HTERT RPE-1 (cell line): Measurements from ENCODE around the gene SNX6.
"Not testable (repeated sequence)": the region's sequence is repeated elsewhere in the genome, so short reads cannot be mapped to it uniquely, and the experiment has no call there.

Source experiments
- in situ Hi-C: fragments of 300-500 bp; cut with MboI; formaldehyde crosslinking; loops from 4 replicates; pipeline ENCODE4 v1.14.3; 2020; ENCODE audit warnings: low sequenced_read_pairs

The SNX6 gene

DNA sequence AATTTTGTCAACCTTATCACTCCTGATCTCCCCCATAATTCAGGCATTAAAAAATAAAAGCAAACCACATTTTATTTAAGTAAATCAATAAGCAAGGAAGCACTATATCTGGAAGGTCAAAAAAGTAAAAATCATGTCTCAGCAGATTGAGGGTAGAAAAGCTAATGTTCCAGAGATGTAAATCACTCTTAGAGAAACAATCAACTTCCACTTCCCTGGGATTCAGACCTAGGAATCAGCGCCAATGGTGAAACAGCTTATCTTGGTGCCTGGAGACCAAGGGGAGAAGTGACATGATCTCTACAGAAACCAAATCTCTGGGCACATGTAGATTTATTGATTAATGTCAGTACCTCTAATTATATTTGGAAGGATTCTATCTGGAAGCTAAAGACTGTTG lies 10.9 kb upstream of the SNX6 start:
- in situ Hi-C loops = no loop called here

DNA sequence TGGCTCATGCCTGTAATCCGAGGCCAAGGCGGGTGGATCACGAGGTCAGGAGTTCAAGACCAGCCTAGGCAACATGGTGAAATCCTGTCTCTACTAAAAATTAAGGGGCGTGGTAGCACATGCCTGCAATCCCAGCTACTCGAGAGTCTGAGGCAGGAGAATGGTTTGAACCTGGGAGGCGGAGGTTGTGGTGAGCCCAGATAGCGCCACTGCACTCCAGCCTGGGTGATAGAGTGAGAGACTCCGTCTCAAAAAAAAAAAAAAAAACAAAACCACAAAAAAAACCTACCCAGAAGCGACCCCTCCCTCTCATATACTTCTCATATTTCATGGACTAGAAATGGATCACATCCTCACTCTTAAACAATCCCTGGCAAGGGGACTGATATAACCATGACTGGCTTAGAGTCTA lies 4.4 kb upstream of the SNX6 start:
- in situ Hi-C loops = not testable (repeated sequence)

- in situ Hi-C loops = no loop called here
Observed at GRCh38 chr14:34633742-34634141, 3.8 kb upstream of the SNX6 start.

DNA sequence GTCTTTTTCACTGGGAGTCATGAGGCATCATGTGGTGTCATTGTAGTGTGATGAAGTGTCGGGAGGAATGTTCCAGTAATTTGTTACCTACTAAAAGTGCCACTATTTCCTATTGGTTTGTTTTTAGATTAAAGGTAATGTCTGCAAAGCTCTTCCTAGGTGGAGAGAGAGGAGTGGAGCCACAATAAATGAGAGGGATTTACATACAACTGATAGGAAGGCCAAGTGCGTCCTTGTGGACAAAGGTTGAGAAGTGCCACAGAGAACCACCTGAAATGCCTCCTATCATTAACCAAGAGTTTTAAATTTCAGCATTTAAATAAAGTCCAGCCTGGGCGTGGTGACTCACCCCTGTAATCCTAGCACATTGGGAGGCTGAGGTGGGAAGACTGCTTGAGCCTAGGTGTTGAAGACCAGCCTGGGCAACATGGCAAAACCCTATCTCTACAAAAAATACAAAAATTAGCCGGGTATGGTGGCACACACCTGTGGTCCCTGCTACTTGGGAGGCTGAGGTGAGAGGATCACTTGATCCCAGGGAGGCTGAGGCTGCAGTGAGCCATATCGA lies 2.5 kb upstream of the SNX6 start:
- in situ Hi-C loops = no loop called here

- in situ Hi-C loops = no loop called here
Observed at GRCh38 chr14:34629344-34629656, 648 bp downstream of the SNX6 start.

GRCh38 chr14:34628681-34629135 lies 1.2 kb downstream of the SNX6 start:
- in situ Hi-C loops = no loop called here

GRCh38 chr14:34623506-34623905 lies 6.4 kb downstream of the SNX6 start:
- in situ Hi-C loops = no loop called here

DNA sequence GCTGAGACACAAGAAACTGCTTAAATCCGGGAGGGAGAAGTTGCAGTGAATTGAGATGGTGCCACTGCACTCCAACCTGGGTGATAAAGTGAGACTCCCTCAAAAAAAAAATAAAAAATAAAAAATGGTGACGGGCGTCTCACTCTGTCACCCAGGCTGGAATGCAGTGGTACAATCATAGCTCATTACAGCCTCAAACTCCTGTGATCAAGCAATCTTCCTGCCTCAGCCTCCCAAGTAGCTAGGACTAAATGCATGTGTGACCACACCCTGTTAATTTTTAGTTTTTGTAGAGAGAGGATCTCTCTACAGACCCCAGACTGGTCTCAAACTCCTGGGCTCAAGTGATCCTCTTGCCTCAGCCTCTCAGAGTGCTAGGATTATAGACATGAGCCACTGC lies 9.1 kb downstream of the SNX6 start:
- in situ Hi-C loops = no loop called here

DNA sequence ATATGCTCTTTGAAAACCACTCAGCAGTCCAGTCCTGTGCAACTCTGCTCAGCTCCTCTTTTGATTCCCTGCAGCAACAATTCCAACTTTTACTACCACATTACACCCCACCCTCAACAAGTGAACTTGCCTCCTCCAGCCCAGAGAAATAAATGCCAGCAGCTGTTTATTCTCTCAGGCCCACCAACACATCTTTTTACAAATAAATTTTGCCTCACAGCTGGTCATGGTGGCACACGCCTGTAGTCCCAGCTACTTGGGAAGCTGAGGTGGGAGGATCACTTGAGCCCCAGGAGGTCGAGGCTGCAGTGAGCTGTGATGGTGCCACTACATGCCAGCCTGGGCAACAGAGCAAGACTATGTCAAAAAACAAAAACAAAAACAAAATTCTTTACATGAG lies 9.8 kb downstream of the SNX6 start:
- in situ Hi-C loops = no loop called here

GRCh38 chr14:34619471-34619870 lies 10.5 kb downstream of the SNX6 start:
- in situ Hi-C loops = no loop called here

GRCh38 chr14:34616360-34616759 lies 13.6 kb downstream of the SNX6 start:
- in situ Hi-C loops = no loop called here

- in situ Hi-C loops = no loop called here
Observed at GRCh38 chr14:34615507-34615906, 14.4 kb downstream of the SNX6 start.

DNA sequence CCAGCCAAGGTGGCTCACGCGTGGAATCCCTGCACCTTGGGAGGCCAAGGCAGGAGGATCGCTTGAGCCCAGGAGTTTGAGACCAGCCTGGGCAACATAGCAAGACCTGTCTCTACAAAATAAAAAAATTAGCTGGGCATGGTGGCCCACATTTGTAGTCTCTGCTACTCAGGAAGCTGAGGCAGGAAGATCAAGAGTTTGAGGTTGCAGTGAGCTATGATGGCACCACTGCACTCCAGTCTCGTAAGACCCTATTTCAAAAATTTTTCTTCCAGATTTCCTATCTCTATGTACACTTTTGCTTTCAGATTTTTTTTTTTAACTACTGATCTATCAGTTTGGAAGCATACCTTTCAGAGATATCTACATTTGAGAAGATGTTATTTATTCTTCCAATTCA lies 15.3 kb downstream of the SNX6 start:
- in situ Hi-C loops = no loop called here

DNA sequence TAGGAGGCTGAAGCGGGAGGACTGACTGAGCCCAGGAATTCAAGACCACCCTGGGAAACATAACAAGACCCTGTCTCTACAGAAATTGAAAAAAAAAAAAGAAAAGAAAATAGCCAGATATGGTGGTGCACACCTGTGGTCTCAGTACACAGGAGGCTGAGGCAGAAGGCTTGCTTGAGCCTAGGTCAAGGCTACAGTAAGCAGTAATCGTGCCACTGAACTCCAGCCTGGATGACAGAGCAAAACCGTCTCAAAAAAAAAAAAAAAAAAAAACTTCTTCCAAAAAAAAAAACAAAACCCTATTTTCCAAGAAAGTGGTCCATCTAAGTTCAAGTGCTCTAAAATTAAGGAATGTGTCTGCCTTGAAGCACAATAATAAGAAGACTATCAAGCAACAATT lies 19.8 kb downstream of the SNX6 start:
- in situ Hi-C loops = no loop called here

GRCh38 chr14:34605461-34605860 lies 24.5 kb downstream of the SNX6 start:
- in situ Hi-C loops = no loop called here

GRCh38 chr14:34604995-34605394 lies 25.0 kb downstream of the SNX6 start:
- in situ Hi-C loops = no loop called here

DNA sequence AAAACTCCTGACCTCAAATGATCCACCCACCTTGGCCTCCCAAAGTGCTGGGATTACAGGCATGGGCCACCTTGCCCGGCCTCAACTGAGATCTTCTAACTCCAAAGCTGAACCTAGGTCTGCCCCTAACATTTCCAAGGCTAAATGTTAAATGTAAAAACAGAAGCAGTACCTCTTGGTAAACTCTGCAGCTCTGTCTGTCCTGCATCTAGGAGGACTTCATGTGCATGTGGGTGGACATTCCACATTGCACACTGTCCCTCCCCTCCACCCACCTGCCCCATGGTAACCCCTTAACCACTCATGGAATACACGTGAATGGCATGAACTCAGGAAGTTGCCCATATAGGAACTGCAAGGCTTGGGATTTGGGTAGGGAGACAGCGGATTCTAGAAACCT lies 33.1 kb downstream of the SNX6 start:
- in situ Hi-C loops = no loop called here

DNA sequence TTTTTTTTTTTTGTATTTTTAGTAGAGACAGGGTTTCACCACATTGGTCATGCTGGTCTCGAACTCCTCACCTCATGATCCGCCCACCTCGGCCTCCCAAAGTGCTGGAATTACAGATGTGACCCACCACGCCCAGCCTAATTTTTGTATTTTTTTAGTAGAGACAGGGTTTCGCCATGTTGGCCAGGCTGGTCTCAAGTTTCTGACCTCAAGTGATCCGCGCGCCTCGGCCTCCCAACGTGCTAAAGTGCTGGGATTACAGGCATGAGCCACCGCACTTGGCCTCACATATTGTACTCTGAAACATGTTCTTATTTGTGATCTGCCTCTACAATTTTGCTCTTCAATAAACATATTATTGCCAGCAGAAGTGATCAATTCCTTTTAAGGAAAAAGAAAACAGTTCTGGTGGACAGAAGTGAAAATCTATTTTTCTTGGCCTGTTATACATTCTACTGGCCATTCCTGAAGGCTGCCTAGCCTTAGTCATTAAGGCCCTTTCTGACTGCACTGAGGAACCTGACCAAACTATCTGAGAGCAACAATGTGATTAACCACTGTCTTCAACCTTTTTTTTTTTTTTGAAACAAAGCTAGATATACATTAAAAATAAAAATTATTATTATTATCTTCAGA lies 36.1 kb downstream of the SNX6 start:
- in situ Hi-C loops = no loop called here

- in situ Hi-C loops = no loop called here
Observed at GRCh38 chr14:34592623-34593022, 37.3 kb downstream of the SNX6 start.

DNA sequence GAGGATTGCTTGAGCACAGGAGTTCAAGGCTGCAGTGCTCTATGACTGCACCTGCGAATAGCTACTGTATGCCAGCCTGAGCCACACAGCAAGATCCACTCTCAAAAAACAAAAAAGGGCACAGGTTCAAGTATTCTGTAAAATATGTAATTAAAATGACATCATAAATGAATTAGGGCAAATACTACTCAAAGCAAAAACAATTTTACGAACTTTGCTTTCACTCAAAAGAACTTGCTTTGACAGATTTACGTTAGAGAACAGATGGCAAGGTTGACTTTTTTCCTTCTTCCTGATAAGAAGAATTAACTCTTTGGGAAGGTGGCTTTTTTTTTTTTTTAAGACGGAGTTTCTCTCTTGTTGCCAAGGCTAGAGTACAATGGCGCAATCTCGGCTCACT lies 46.4 kb downstream of the SNX6 start:
- in situ Hi-C loops = no loop called here

GRCh38 chr14:34582117-34582680 lies 47.7 kb downstream of the SNX6 start:
- in situ Hi-C loops = no loop called here

GRCh38 chr14:34580381-34580780 lies 49.6 kb downstream of the SNX6 start:
- in situ Hi-C loops = no loop called here

- in situ Hi-C loops = no loop called here
Observed at GRCh38 chr14:34571771-34572170, 58.2 kb downstream of the SNX6 start.
